NCI-H460 (cell line): ENCODE data around the gene ZNF518A. TPM values are rescaled to one million over a fixed set of nuclear protein-coding genes. Genes with fewer than 3 reads are reported as not detected.

ENCODE experiments used
- DNase-seq: peaks from one replicate; pipeline ENCODE4 v3.0.0-alpha.2; 2016; ENCODE audit warnings: low read depth; ENCODE audit errors: extremely low read depth
- polyA plus RNA-seq: library from polyadenylated mRNA; depleted of rRNA; stranded (reverse); fragments of >200 nt; gene quantifications from 2 replicates; pipeline ENCODE4 v1.2.3, GENCODE V29; 2014; cell fraction: nucleus; rRNA removed
- total RNA-seq: library from RNA; depleted of rRNA; stranded (reverse); fragments of >200 nt; shearing (Covaris generic); gene quantifications from 2 replicates; pipeline ENCODE4 v1.2.3, GENCODE V29; 2014; rRNA removed

Gene ZNF518A
- 11.9 and 13.4 TPM in 2 replicates for total RNA-seq
- polyA plus RNA-seq: 14.6 and 23.7 TPM in 2 replicates

GRCh38 chr10:96129387-96130325 lies at the start of gene ZNF518A:
TSS of gene ZNF518A (plus strand) at chr10:96130297. CDS start at chr10:96156323, 26,026 bp downstream.
- DNase-seq: peak; percentile 70

GRCh38 chr10:96082153-96082552 lies 47.9 kb upstream of the ZNF518A start:
- no peak for DNase-seq

GRCh38 chr10:96082748-96083147 lies 47.3 kb upstream of the ZNF518A start:
- DNase-seq: no peak

- DNase-seq: no peak
Observed at GRCh38 chr10:96089116-96089515, 41.0 kb upstream of the ZNF518A start.

GRCh38 chr10:96089670-96090462 lies 40.2 kb upstream of the ZNF518A start:
- DNase-seq: peak; percentile 92

GRCh38 chr10:96090463-96090800 lies 39.7 kb upstream of the ZNF518A start:
- DNase-seq: no peak

GRCh38 chr10:96092999-96093767 lies 36.9 kb upstream of the ZNF518A start:
- DNase-seq: no peak

- no peak for DNase-seq
Observed at GRCh38 chr10:96093948-96094347, 36.1 kb upstream of the ZNF518A start.

GRCh38 chr10:96096958-96097357 lies 33.1 kb upstream of the ZNF518A start:
- no peak for DNase-seq

- DNase-seq: no peak
Observed at GRCh38 chr10:96097865-96098264, 32.2 kb upstream of the ZNF518A start.

- no peak for DNase-seq
Observed at GRCh38 chr10:96107623-96108038, 22.5 kb upstream of the ZNF518A start.

- DNase-seq: no peak
Observed at GRCh38 chr10:96112531-96112930, 17.6 kb upstream of the ZNF518A start.

- no peak for DNase-seq
Observed at GRCh38 chr10:96118604-96119450, 11.3 kb upstream of the ZNF518A start.

- no peak for DNase-seq
Observed at GRCh38 chr10:96122824-96123223, 7.3 kb upstream of the ZNF518A start.

- DNase-seq: peak; percentile 59
Observed at GRCh38 chr10:96124230-96125141, 5.6 kb upstream of the ZNF518A start.

- no peak for DNase-seq
Observed at GRCh38 chr10:96125142-96125515, 5.0 kb upstream of the ZNF518A start.

- peak; percentile 46 for DNase-seq
Observed at GRCh38 chr10:96130326-96130995, 364 bp downstream of the ZNF518A start.

- DNase-seq: no peak
Observed at GRCh38 chr10:96131621-96132020, 1.5 kb downstream of the ZNF518A start.
